ENCODE data around the gene AHRR. TPM values are rescaled to one million over a fixed set of nuclear protein-coding genes. Genes with fewer than 3 reads are reported as not detected.
A peak's percentile ranks its signal among the peaks of the same experiment; 100 is the strongest.
"Not testable (repeated sequence)": the region's sequence is repeated elsewhere in the genome, so short reads cannot be mapped to it uniquely, and the experiment has no call there.

AHRR gene
- total RNA-seq = 1 to 10 TPM; 1.9 to 2.1 TPM

- peak; percentile 66 for DNase-seq
- intact Hi-C loops (cut with DNase I) = loop anchor here (5.0 kb wide), 1 partner anchor 106 kb away; no protein-coding TSS in a partner anchor
- TF ChIP-seq, protein P1, sequence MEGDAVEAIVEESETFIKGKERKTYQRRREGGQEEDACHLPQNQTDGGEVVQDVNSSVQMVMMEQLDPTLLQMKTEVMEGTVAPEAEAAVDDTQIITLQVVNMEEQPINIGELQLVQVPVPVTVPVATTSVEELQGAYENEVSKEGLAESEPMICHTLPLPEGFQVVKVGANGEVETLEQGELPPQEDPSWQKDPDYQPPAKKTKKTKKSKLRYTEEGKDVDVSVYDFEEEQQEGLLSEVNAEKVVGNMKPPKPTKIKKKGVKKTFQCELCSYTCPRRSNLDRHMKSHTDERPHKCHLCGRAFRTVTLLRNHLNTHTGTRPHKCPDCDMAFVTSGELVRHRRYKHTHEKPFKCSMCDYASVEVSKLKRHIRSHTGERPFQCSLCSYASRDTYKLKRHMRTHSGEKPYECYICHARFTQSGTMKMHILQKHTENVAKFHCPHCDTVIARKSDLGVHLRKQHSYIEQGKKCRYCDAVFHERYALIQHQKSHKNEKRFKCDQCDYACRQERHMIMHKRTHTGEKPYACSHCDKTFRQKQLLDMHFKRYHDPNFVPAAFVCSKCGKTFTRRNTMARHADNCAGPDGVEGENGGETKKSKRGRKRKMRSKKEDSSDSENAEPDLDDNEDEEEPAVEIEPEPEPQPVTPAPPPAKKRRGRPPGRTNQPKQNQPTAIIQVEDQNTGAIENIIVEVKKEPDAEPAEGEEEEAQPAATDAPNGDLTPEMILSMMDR (IDR thresholded peaks at IDR 0.05) = peak; percentile 21
- Histone ChIP-seq H3K9me3 (no peaks in the 10 kb centered on the region), H3K36me3 (no peaks in the 10 kb centered on the region), H3K4me3 (peak within 1 kb of the TSS; percentile 44), H3K27me3 (peaks cover 38% of the 10 kb centered on the region), H3K4me1 (peaks cover 7% of the 10 kb centered on the region), H3K27ac (no peak within 1 kb of the TSS), H3K9ac (ENCODE audit: low read depth in 2 of 2, low read length in 2 of 2) (peak within 1 kb of the TSS in 1 of 2 donors; percentile 66)
These were observed at the start of gene AHRR for GRCh38 chr5:321230-321725. TSS of gene AHRR (plus strand) at chr5:321714. CDS start at chr5:343903, 22,189 bp downstream.

DNA sequence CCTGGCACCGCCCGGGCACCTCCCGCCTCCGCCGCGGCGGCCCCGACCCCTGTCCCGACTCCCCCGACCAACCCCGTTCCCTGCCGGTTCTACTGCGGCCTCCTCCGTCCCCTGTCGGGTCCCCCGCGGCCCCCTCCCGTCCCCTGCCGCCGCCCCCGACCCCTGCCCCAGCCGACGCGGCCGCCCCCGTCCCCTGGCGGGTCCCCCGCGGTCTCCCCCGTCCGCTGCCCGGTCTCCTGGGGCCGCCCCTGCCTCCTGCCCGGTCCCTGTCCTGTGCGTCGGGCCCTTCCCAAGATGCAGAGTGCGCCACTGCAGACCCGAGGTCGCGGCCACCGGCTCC is 49.7 kb upstream of the AHRR start:
- H3K9me3 ChIP-seq; H3K4me1 ChIP-seq; DNase-seq; H3K27me3 ChIP-seq; H3K36me3 ChIP-seq; intact Hi-C loops (cut with DNase I): not testable (repeated sequence)
- H3K27ac ChIP-seq = peak overlapping the region; percentile 89
- H3K9ac ChIP-seq (ENCODE audit: low read depth in 2 of 2, low read length in 2 of 2) = peak overlapping the region; percentile 73 to 91
- peak overlapping the region; percentile 97 for H3K4me3 ChIP-seq

GRCh38 chr5:273091-273490 is 48.4 kb upstream of the AHRR start:
- H3K4me1 ChIP-seq; H3K36me3 ChIP-seq; DNase-seq; H3K27me3 ChIP-seq; intact Hi-C loops (cut with DNase I); H3K9me3 ChIP-seq; H3K27ac ChIP-seq: not testable (repeated sequence)
- Histone ChIP-seq H3K4me3 (peak overlapping the region; percentile 97), H3K9ac (ENCODE audit: low read depth in 2 of 2, low read length in 2 of 2) (peak overlapping the region in 1 of 2 donors; percentile 24)

- H3K27ac ChIP-seq; H3K9ac ChIP-seq (ENCODE audit: low read depth in 2 of 2, low read length in 2 of 2); H3K4me1 ChIP-seq; H3K36me3 ChIP-seq; DNase-seq; intact Hi-C loops (cut with DNase I); H3K27me3 ChIP-seq; H3K9me3 ChIP-seq: not testable (repeated sequence)
- H3K4me3 ChIP-seq = peak overlapping the region; percentile 97
These were observed 48.0 kb upstream of the AHRR start for GRCh38 chr5:273491-273890.

DNA sequence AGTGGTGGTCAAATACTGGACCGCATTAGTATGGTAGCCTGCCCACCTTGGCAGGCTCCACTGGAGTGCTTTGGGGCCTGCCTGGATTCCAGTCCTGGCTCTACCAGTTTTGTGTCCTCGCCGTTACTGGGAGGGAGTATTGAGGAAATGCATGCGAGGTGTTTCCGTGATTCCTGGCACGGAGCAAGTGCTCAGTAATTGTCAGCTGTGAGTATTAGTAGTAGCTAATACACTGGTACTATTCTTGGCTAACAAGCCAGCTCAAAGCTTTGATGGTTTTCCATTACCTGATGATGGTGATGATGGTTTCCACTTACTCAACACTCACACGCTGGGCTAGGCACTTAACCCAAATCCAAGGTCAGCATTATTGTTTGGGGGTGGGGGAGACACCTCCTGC is 47.2 kb upstream of the AHRR start:
- intact Hi-C loops (cut with DNase I); H3K4me3 ChIP-seq: not testable (repeated sequence)

GRCh38 chr5:278646-279045 is 42.9 kb upstream of the AHRR start:
- H3K27me3 ChIP-seq = no peaks in the 10 kb centered on the region

More for the DNA sequence above, 47.2 kb upstream of the AHRR start:
- H3K36me3 ChIP-seq; H3K27me3 ChIP-seq; H3K27ac ChIP-seq; H3K4me1 ChIP-seq; H3K9ac ChIP-seq (ENCODE audit: low read depth in 2 of 2, low read length in 2 of 2); DNase-seq; H3K9me3 ChIP-seq: not testable (repeated sequence)

DNA sequence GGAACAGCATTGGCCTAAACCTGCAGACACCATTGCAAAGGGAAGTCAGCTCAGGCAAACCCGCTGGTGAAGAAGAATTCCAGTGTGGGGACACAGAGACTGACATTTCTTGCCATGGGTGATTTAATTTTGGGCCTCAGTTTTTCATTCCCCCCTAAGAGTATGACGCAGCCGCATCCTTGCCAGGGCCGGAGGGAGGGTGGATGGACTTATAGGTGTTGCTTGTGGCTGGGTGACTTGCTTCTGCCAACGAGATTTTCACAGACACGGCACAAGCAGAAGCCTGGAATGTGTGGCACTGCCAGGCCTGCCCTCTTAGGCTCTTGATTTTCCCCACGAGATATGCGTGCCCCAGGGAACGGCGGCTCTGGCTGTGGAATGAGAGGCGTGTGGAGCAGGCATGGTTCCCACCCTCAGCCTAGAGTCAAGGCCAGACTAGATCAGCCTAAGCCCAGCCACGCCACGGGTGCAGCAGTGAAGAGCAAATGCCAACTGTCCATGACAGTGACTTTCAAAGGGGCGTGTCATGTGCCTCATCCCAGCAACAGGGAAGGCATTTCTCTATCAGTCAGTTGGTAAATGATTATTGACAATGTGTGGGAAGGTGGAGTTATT is 42.4 kb upstream of the AHRR start:
- H3K4me1 ChIP-seq; H3K27ac ChIP-seq; H3K36me3 ChIP-seq; H3K9me3 ChIP-seq; intact Hi-C loops (cut with DNase I); H3K4me3 ChIP-seq; DNase-seq; H3K27me3 ChIP-seq; H3K9ac ChIP-seq (ENCODE audit: low read depth in 2 of 2, low read length in 2 of 2): not testable (repeated sequence)

More at GRCh38 chr5:278646-279045, 42.9 kb upstream of the AHRR start:
- Histone ChIP-seq H3K9ac (ENCODE audit: low read depth in 2 of 2, low read length in 2 of 2) (no peak overlapping the region), H3K9me3 (no peaks in the 10 kb centered on the region), H3K4me1 (no peaks in the 10 kb centered on the region), H3K4me3 (no peak overlapping the region), H3K36me3 (no peaks in the 10 kb centered on the region), H3K27ac (no peak overlapping the region)
- intact Hi-C loops (cut with DNase I) = no loop called here
- TF ChIP-seq, protein P1 (IDR thresholded peaks at IDR 0.05) = no peak
- DNase-seq = no peak

- Histone ChIP-seq H3K9me3 (no peaks in the 10 kb centered on the region), H3K27me3 (no peaks in the 10 kb centered on the region), H3K27ac (no peak overlapping the region), H3K4me1 (peaks cover 6% of the 10 kb centered on the region), H3K4me3 (no peak overlapping the region), H3K36me3 (no peaks in the 10 kb centered on the region), H3K9ac (ENCODE audit: low read depth in 2 of 2, low read length in 2 of 2) (no peak overlapping the region)
- TF ChIP-seq, protein P1 (IDR thresholded peaks at IDR 0.05) = no peak
- intact Hi-C loops (cut with DNase I) = no loop called here
- no peak for DNase-seq
These were observed 35.4 kb upstream of the AHRR start for GRCh38 chr5:285991-286557.

DNA sequence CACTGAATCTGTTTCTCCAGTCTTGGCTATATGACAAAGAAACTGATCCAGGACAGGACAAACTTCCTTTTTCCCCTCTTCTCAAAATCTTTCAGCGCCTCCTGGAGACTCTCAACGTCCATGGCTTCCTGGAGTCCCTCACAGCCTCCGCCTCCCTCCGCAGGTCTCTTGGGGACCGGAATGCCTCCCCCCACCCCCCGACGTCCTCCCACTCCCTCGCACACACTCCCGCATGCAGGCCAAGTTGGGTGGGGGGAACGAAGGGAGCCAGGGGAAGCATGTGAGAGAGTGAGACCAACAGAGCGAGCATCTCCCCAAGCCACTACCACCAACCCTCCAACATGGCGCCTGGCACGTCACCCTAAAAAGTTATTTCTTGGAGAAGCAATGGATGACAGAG is 31.3 kb upstream of the AHRR start:
- H3K9ac ChIP-seq (ENCODE audit: low read depth in 2 of 2, low read length in 2 of 2); H3K36me3 ChIP-seq; H3K4me3 ChIP-seq; H3K4me1 ChIP-seq; DNase-seq; H3K9me3 ChIP-seq; H3K27me3 ChIP-seq; intact Hi-C loops (cut with DNase I); H3K27ac ChIP-seq: not testable (repeated sequence)

- H3K9ac ChIP-seq (ENCODE audit: low read depth in 2 of 2, low read length in 2 of 2); H3K27ac ChIP-seq; H3K4me1 ChIP-seq; DNase-seq; H3K4me3 ChIP-seq; H3K27me3 ChIP-seq; H3K9me3 ChIP-seq; H3K36me3 ChIP-seq; intact Hi-C loops (cut with DNase I): not testable (repeated sequence)
These were observed 30.2 kb upstream of the AHRR start for GRCh38 chr5:291345-291744.

DNA sequence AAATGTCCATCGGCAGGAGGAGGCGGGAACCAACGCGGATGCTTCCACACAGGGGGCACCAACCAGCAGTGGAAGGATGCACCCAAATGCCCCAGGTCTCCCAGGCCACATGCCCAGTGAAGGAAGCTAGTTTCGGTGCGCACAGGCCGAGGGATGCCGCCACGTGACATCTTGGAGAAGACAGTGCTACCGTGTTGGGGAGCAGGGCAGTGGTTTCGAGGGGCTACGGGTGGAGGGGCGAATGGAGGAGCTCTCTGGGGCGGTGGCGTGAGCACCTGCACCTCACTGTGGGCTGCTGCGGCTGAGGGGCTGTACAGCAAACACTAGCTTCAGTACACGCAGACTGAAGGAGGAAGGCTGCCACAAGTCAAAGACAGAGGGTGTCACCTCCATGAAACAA is 26.7 kb upstream of the AHRR start:
- intact Hi-C loops (cut with DNase I); H3K27me3 ChIP-seq; H3K4me1 ChIP-seq; H3K9me3 ChIP-seq; H3K27ac ChIP-seq; H3K36me3 ChIP-seq; H3K9ac ChIP-seq (ENCODE audit: low read depth in 2 of 2, low read length in 2 of 2); H3K4me3 ChIP-seq; DNase-seq: not testable (repeated sequence)

Measured in colonic mucosa (tissue), 4 donors.